HS-5 (cell line): Measurements from ENCODE around the gene FOLR3.
"Not testable (repeated sequence)": the region's sequence is repeated elsewhere in the genome, so short reads cannot be mapped to it uniquely, and the experiment has no call there.

Source experiments
- DNase-seq: peaks from one replicate; pipeline ENCODE4 v3.0.0-alpha.2; 2012; ENCODE audit warnings: low read depth

FOLR3 gene

GRCh38 chr11:72135473-72135872, at the start of gene FOLR3:
Gene FOLR3 (plus strand): TSS chr11:72135725. CDS start chr11:72135953, 228 bp downstream.
- DNase-seq = not testable (repeated sequence)

GRCh38 chr11:72088076-72088808, 47.3 kb upstream of the FOLR3 start:
- DNase-seq = no peak

- DNase-seq = no peak
Observed at GRCh38 chr11:72091292-72091691, 44.2 kb upstream of the FOLR3 start.

- no peak for DNase-seq
Observed at GRCh38 chr11:72098741-72099140, 36.8 kb upstream of the FOLR3 start.

DNA sequence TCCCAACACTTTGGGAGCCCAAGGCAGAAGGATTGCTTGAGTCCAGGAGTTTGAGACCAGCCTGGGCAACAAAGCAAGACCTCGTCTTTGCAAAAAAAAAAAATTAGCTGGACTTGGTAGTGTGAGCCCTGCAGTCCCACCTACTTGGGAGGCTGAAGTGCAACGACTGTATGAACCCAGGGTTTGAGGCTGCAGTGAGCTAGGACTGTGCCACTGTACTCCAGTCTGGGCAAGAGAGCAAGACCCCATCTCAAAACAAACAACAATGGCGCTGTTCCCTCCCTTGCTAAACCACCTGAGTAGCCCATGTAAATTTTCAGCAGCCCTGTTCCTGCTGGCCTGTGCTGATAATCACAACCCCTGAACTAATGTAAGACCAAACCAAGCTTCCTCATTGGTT, 35.5 kb upstream of the FOLR3 start:
- no peak for DNase-seq

GRCh38 chr11:72100462-72100861, 35.1 kb upstream of the FOLR3 start:
- DNase-seq = no peak

GRCh38 chr11:72102162-72102561, 33.4 kb upstream of the FOLR3 start:
- DNase-seq = no peak

- no peak for DNase-seq
Observed at GRCh38 chr11:72102631-72102945, 32.9 kb upstream of the FOLR3 start.

DNA sequence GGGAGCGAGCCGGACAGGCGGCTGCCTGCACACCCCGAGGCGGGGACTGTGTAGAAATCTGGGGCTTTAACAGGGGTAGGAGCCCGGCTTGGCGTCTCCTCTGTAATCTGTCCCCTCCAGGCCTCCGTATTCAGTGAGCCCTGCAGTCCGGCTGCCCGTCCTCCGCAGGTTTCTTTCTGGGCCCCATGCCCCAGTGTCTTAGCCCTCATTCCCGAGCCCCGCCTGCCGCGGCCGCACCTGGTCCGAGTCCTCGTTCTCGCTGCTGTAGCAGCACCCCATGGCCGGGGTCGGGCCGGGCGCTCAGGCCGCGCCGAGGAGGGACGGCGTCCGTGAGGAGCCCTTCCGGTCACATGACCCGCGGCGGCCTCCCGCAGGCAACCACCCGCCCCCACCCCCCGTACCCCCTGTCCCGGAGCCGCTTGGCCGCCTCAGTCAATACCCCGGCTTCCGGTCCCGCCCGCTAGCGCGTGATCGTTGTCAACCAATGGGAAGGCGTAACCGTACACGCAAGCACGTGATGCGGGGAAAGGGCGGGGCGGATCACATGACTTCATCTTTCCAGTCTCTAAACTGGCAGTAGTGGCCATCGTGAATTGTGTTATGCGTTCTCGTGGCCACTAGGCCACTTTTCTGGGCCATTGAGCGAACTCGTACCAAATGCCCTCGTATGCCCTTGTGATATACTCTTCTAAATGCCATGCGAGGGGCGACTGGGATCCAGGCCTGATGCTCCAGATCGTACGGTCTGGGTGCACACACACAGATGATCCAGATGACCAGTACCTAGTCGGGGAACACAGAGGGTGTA, 32.4 kb upstream of the FOLR3 start, which contains the start of gene LAMTOR1:
Gene LAMTOR1 (minus strand): TSS at position 352 of the 808 bp plus-strand sequence. CDS start 73 bp downstream, at position 279.
- peak; percentile 94 for DNase-seq

DNA sequence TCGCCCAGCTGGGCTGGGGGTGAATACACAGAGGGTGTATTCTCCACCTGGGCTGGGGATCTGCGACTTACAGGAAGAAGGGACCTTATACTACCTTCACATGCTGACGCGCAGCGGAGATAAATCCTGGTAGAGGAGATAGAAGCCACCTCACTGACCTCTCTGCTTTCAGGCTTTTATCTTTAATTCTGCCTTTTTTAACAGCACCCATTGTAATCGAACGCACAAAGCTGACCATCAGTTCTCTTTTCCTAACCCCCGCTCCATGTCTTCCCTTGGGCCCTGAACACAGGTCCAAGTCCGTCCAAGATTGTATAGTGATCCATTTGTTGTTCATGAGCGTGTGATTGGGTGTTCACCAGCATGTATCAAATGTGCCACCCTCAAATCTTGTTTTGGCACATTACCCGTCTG, 31.8 kb upstream of the FOLR3 start:
- DNase-seq = no peak

GRCh38 chr11:72105888-72106287, 29.6 kb upstream of the FOLR3 start, which contains the start of gene TOMT:
Gene TOMT (plus strand): TSS chr11:72105924. CDS start chr11:72105952, 28 bp downstream.
- no peak for DNase-seq

GRCh38 chr11:72111300-72112142, 24.0 kb upstream of the FOLR3 start:
- DNase-seq = no peak

- DNase-seq = peak; percentile 99
Observed at GRCh38 chr11:72112143-72112977, 23.2 kb upstream of the FOLR3 start, which contains the start of gene ANAPC15. Gene ANAPC15 (minus strand): TSS chr11:72112695. CDS start chr11:72111276, 1,419 bp downstream.

DNA sequence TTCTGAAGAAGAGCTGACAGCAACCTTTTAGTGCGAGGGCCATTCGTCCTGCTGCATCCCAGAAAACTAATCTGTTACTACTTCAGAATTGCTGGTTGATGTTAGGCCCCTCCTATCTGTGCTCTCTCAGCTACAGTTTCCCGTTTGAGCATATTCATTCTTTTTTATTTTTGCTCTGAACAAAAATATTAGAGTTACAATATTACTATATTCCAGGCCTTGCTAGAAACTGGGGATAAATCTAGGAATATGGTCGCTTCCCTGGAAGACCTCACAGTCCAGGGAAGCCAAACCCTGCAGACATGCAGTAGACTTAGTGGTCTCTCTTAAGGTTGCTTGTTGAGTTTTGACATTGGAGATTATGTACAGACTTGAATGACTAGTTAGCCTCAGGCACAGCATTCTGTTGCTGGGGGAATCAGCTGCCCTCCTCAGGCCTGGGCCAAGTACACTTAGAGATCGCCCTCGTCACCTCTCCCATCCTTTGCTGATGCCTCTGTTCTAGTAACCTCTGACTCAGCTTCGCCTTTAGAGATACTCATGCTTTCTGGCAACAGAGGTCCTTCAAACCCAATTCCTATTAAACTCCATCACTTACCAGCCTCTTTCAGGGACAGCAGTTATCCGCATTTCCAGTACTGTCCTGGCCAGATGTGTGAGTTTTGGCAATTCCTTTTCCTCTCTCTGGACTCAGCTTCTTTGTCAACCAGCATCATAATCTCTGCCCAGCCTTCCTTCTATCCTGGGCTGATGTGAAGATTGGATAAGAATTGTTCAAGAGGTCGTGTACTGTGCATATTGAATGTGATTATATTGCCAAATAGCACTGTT, 22.3 kb upstream of the FOLR3 start:
- DNase-seq = peak; percentile 55

DNA sequence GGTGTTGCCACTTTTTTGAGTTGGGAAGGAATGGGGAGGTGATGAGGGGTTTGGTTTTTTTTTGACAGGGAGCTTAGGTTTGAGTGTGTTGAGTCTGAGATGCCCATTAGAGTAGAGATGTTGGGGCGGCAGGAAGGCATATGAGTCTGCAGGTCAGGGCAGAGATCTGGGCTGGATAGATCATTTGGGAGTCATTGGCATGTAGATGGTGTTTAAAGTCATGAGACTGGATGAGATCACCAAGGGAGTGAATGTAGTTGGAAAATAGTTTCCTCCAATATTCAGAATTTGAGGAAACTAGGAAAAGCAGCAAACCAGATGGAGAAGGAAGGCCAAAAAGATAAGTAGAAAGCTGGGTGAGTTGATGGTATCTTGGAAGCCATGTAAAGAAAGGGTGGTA, 21.0 kb upstream of the FOLR3 start:
- peak; percentile 41 for DNase-seq

GRCh38 chr11:72116019-72116755, 19.3 kb upstream of the FOLR3 start:
- DNase-seq = no peak

- no peak for DNase-seq
Observed at GRCh38 chr11:72119198-72119597, 16.3 kb upstream of the FOLR3 start.

GRCh38 chr11:72120930-72121329, 14.6 kb upstream of the FOLR3 start:
- no peak for DNase-seq

DNA sequence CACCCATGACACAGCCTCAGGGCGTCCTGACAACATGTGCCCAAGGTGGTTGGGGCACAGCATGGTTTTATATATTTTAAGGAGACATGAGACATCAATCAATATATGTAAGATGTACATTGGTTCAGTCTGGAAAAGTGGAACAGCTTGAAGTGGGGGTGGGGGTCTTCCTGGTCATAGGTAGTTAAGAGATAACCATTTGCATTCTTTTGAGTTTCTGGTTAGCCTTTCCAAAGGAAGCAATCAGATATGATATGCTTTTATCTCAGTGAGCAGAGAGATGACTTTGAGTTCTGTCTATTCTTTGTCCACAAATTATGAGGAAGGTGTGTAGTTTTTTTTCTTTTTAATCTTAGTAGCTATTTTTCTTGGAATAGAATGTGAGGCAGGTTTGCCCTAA, 12.9 kb upstream of the FOLR3 start:
- DNase-seq = no peak
